H1 (cell line): ENCODE measurements around the gene VWA2. TPM values are rescaled to one million over a fixed set of nuclear protein-coding genes. Genes with fewer than 3 reads are reported as not detected.
A peak's percentile ranks its signal among the peaks of the same experiment; 100 is the strongest.

ENCODE experiments used
- CTCF ChIA-PET: fragments of 300-600 bp; sonication (Branson Sonifier 250); formaldehyde crosslinking; loops from one replicate; lab custom pipeline; 2021; ENCODE audit not compliant: partially characterized antibody; lab: Charles Lee
- POLR2A ChIA-PET: fragments of 300-600 bp; sonication (Branson Sonifier 250); formaldehyde crosslinking; loops from one replicate; lab custom pipeline; 2021; ENCODE audit warnings: inconsistent platforms; ENCODE audit not compliant: partially characterized antibody; lab: Charles Lee
- DNase-seq, 2 experiments: peaks; one replicate each; pipeline versions ENCODE4 v3.0.0 to v3.0.0-alpha.2; 2010 to 2022; ENCODE audit warnings: low spot score in 2 of 2, low read depth in 1 of 2, mixed read lengths in 1 of 2
- FAIRE-seq: peaks from 2 replicates; lab custom pipeline; 2011; peaks lifted over from hg19 to GRCh38; lab: Jason Lieb, UNC
- H2AFZ ChIP-seq: 2 replicates; pipeline ENCODE4 v1.8.1; 2012; ENCODE audit warnings: low read length, inconsistent platforms
- H2AK5ac ChIP-seq: 2 replicates; pipeline ENCODE4 v1.6.1; 2013; ENCODE audit warnings: low read depth, low read length
- H2BK120ac ChIP-seq: replicated peaks from 2 replicates; pipeline ENCODE3; 2013; ENCODE audit warnings: low read depth, low read length, inconsistent platforms
- H2BK12ac ChIP-seq: 2 replicates; pipeline ENCODE4 v1.6.1; 2013; ENCODE audit warnings: low read depth, low read length
- H2BK15ac ChIP-seq: 2 replicates; pipeline ENCODE4 v1.6.1; 2013; ENCODE audit warnings: low read length
- H2BK20ac ChIP-seq: 2 replicates; pipeline ENCODE4 v1.6.1; 2013; ENCODE audit warnings: low read length
- H2BK5ac ChIP-seq: 2 replicates; pipeline ENCODE4 v1.6.1; 2013; ENCODE audit warnings: low read depth, low read length
- H3K14ac ChIP-seq: 2 replicates; pipeline ENCODE4 v1.6.1; 2013; ENCODE audit warnings: inconsistent platforms; ENCODE audit not compliant: insufficient read length
- H3K18ac ChIP-seq: 2 replicates; pipeline ENCODE4 v1.6.1; 2013; ENCODE audit warnings: low read length; ENCODE audit errors: extremely low read depth
- H3K23ac ChIP-seq: 2 replicates; pipeline ENCODE4 v1.6.1; 2013; ENCODE audit warnings: inconsistent platforms; ENCODE audit not compliant: insufficient read length
- H3K23me2 ChIP-seq: 2 replicates; pipeline ENCODE4 v1.6.1; 2013; ENCODE audit warnings: low read depth, low read length
- H3K27ac ChIP-seq: 2 replicates; pipeline ENCODE4 v1.6.1; 2011; ENCODE audit warnings: low read depth, low read length, inconsistent platforms
- H3K27me3 ChIP-seq, 4 experiments: replicated peaks in 1 of 4; 1 replicate in 1 of 4; 2 replicates in 3 of 4; pipeline versions ENCODE4 v1.6.1 to v1.8.1; 2011 to 2013; ENCODE audit warnings: low read length in 3 of 4, mild to moderate bottlenecking in 3 of 4, inconsistent platforms in 2 of 4, mixed read lengths in 2 of 4, moderate library complexity in 1 of 4; ENCODE audit not compliant: control insufficient read depth in 3 of 4, insufficient read depth in 3 of 4; ENCODE audit errors: extremely low read depth in 1 of 4
- H3K36me3 ChIP-seq, 4 experiments: 2 replicates each; pipeline versions ENCODE4 v1.6.1 to v1.8.1; 2011 to 2013; ENCODE audit warnings: mild to moderate bottlenecking in 4 of 4, low read length in 3 of 4, moderate library complexity in 2 of 4, control low read depth in 1 of 4, inconsistent platforms in 1 of 4; ENCODE audit not compliant: insufficient read depth in 4 of 4, control insufficient read depth in 2 of 4
- H3K4ac ChIP-seq: replicated peaks from 2 replicates; pipeline ENCODE3; 2013; ENCODE audit warnings: low read length, low read depth, mixed read lengths, inconsistent platforms; ENCODE audit not compliant: insufficient read length
- H3K4me1 ChIP-seq, 4 experiments: replicated peaks in 1 of 4; 1 replicate in 1 of 4; 2 replicates in 3 of 4; pipeline versions ENCODE4 v1.6.1 to v1.8.1; 2011 to 2013; ENCODE audit warnings: low read length in 3 of 4, inconsistent platforms in 2 of 4, mixed read lengths in 1 of 4; ENCODE audit not compliant: insufficient read depth in 4 of 4, control insufficient read depth in 3 of 4
- H3K4me2 ChIP-seq, 2 experiments: 2 replicates each; pipeline versions ENCODE4 v1.6.1 to v1.8.1; 2011 to 2013; ENCODE audit warnings: low read depth in 2 of 2, low read length in 2 of 2, control low read depth in 1 of 2, inconsistent platforms in 1 of 2, mild to moderate bottlenecking in 1 of 2; ENCODE audit not compliant: insufficient read depth in 1 of 2
- H3K4me3 ChIP-seq, 4 experiments: fragments of 200-600, 300-600 bp in 1 of 4; sonication (generic), shearing (Covaris generic), sonication (Bioruptor Twin) in 1 of 4; 2 replicates each; pipeline versions ENCODE4 v1.5.1 to v1.8.1; 2011 to 2016; ENCODE audit warnings: low read length in 4 of 4, low read depth in 3 of 4, control low read depth in 2 of 4, inconsistent platforms in 2 of 4, mild to moderate bottlenecking in 2 of 4, mixed read lengths in 1 of 4, moderate library complexity in 1 of 4; ENCODE audit not compliant: insufficient read depth in 2 of 4; ENCODE audit errors: extremely low read depth in 1 of 4
- H3K56ac ChIP-seq: replicated peaks from 2 replicates; pipeline ENCODE3; 2013; ENCODE audit warnings: low read depth, mild to moderate bottlenecking, mixed read lengths, low read length, inconsistent platforms; ENCODE audit not compliant: insufficient read length
- H3K79me1 ChIP-seq: 2 replicates; pipeline ENCODE4 v1.6.1; 2013; ENCODE audit warnings: low read depth, low read length, control low read depth
- H3K79me2 ChIP-seq, 2 experiments: 2 replicates each; pipeline versions ENCODE4 v1.6.1 to v1.8.1; 2012 to 2013; ENCODE audit warnings: low read length in 2 of 2, mild to moderate bottlenecking in 2 of 2, inconsistent platforms in 1 of 2; ENCODE audit not compliant: insufficient read depth in 2 of 2, control insufficient read depth in 1 of 2
- H3K9ac ChIP-seq, 4 experiments: replicated peaks in 1 of 4; 1 replicate in 1 of 4; 2 replicates in 3 of 4; pipeline versions ENCODE4 v1.6.1 to v1.8.1; 2011 to 2013; ENCODE audit warnings: low read depth in 3 of 4, low read length in 3 of 4, control low read depth in 2 of 4, mild to moderate bottlenecking in 2 of 4, moderate library complexity in 2 of 4, inconsistent platforms in 1 of 4; ENCODE audit errors: extremely low read depth in 1 of 4
- H3K9me3 ChIP-seq, 2 experiments: 2 replicates each; pipeline versions ENCODE4 v1.6.1 to v1.8.1; 2012 to 2013; ENCODE audit warnings: mild to moderate bottlenecking in 2 of 2, moderate library complexity in 2 of 2, control low read depth in 1 of 2, inconsistent platforms in 1 of 2, low read depth in 1 of 2, low read length in 1 of 2, mixed read lengths in 1 of 2; ENCODE audit not compliant: insufficient read depth in 2 of 2
- H4K20me1 ChIP-seq, 2 experiments: replicated peaks in 1 of 2; 2 replicates each; pipeline versions ENCODE3 to v1.8.1; 2011 to 2013; ENCODE audit warnings: inconsistent platforms in 2 of 2, low read length in 2 of 2, mild to moderate bottlenecking in 1 of 2; ENCODE audit not compliant: insufficient read depth in 2 of 2, control insufficient read depth in 1 of 2
- H4K5ac ChIP-seq: 2 replicates; pipeline ENCODE4 v1.6.1; 2013; ENCODE audit warnings: low read length, low read depth, mixed read lengths, inconsistent platforms; ENCODE audit not compliant: insufficient read length
- H4K8ac ChIP-seq: 2 replicates; pipeline ENCODE4 v1.8.0; 2013; ENCODE audit warnings: mild to moderate bottlenecking, moderate library complexity, low read length, inconsistent platforms; ENCODE audit not compliant: insufficient read depth; ENCODE audit errors: extremely low read depth
- H4K91ac ChIP-seq: replicated peaks from 2 replicates; pipeline ENCODE3; 2013; ENCODE audit warnings: low read length, mixed read lengths, inconsistent platforms; ENCODE audit not compliant: insufficient read length
- CHD2 ChIP-seq: IDR thresholded peaks from 2 replicates; pipeline ENCODE4 v1.6.1; 2012; ENCODE audit warnings: low read length, improper control_type of control experiment
- SUZ12 ChIP-seq: fragments of 200-600 bp; sonication (generic); IDR thresholded peaks from 2 replicates; pipeline ENCODE4 v1.6.1; 2012; ENCODE audit warnings: mild to moderate bottlenecking, inconsistent platforms, low read length, moderate library complexity, mixed read lengths
- WGBS, 2 experiments: shearing (Covaris generic) in 1 of 2; methylation state at CpG; one replicate each; pipeline versions ENCODE4 v1.1.6 to v1.1.7; 2013 to 2015; ENCODE audit warnings: low lambda C conversion rate in 2 of 2, mixed read lengths in 2 of 2, inconsistent platforms in 1 of 2, low coverage in 1 of 2, missing lambda C conversion rate in 1 of 2; ENCODE audit not compliant: insufficient replicate concordance in 2 of 2, insufficient coverage in 1 of 2, insufficient read length in 1 of 2; ENCODE audit errors: extremely low coverage in 1 of 2, missing lambda C conversion rate in 1 of 2; 5-methylcytosine and 5-hydroxymethylcytosine counted together
- polyA plus RNA-seq, 7 experiments: library from polyadenylated mRNA; depleted of rRNA in 3 of 7; stranded (reverse) in 5 of 7; unstranded in 2 of 7; fragments of >200 nt in 5 of 7; fragments of 200-250 nt in 2 of 7; gene quantifications; 1 replicate in 5 of 7; 2 replicates in 1 of 7; 4 replicates in 1 of 7; pipeline versions ENCODE4 v1.2.1 to v1.2.3, GENCODE V29; 2011 to 2013; ENCODE audit warnings: missing spikeins in 2 of 7, mixed read lengths in 2 of 7
- total RNA-seq: library from RNA; stranded (reverse); fragmentation: NEBNext Ultra II Directional; extraction: Animal tissue kit (Norgen Biotek cat#: 25700); gene quantifications from 2 replicates; pipeline ENCODE4 v1.2.1, GENCODE V29; 2021

VWA2 gene
- total and polyA plus RNA-seq, 2 of the 8 experiments (the other 6 are each of a cell fraction or from before 2014, with no cell fraction given), result 2.8 to 2.9 TPM

GRCh38 chr10:114310346-114310745, 71.3 kb downstream of the VWA2 start:
- no peak overlapping the region for H3K56ac ChIP-seq
- no peaks in the 10 kb centered on the region for H3K79me1 ChIP-seq
- H3K9ac ChIP-seq, result no peak overlapping the region
- no peak overlapping the region for H4K91ac ChIP-seq
- no peak overlapping the region for H3K18ac ChIP-seq
- no peak overlapping the region for H3K23ac ChIP-seq
- H3K27me3 ChIP-seq, result no peaks in the 10 kb centered on the region
- no peak for DNase-seq
- WGBS, 2 experiments, result 85% methylated on average over 6 of the region's 10 CpGs; no CpG with 5 or more reads in 1 of the 2 experiments
- no peak overlapping the region for H3K4me3 ChIP-seq
- H3K23me2 ChIP-seq, result no peaks in the 10 kb centered on the region; the same call in 1 of the 2 replicates
- H4K8ac ChIP-seq, result peak overlapping the region; percentile 22
- no peaks in the 10 kb centered on the region for H3K9me3 ChIP-seq
- H2AK5ac ChIP-seq, result no peak overlapping the region
- H2BK20ac ChIP-seq, result no peak overlapping the region
- H2BK15ac ChIP-seq, result no peak overlapping the region
- no peak overlapping the region for H2BK5ac ChIP-seq
- POLR2A ChIA-PET, result no interaction called here
- no peak overlapping the region for H3K27ac ChIP-seq
- H3K79me2 ChIP-seq, result no peaks in the 10 kb centered on the region
- no peaks in the 10 kb centered on the region for H3K36me3 ChIP-seq
- no peaks in the 10 kb centered on the region; a peak in 2 of 7 replicates for H3K4me1 ChIP-seq
- no peak overlapping the region for H4K5ac ChIP-seq
- no peak overlapping the region for H2BK12ac ChIP-seq
- no peaks in the 10 kb centered on the region for H4K20me1 ChIP-seq
- no peak overlapping the region for H3K4me2 ChIP-seq
- no peak for FAIRE-seq
- no peak overlapping the region for H3K14ac ChIP-seq
- H3K4ac ChIP-seq, result no peak overlapping the region
- H2AFZ ChIP-seq, result no peak overlapping the region
- H2BK120ac ChIP-seq, result no peak overlapping the region
- CTCF ChIA-PET, result interaction anchor here (1.0 to 1.3 kb wide), 2 partner anchors 77 to 116 kb away, joined by 3 to 4 read pairs; no protein-coding TSS in a partner anchor
- TF ChIP-seq CHD2 (no peak), SUZ12 (no peak)
